HG03432 (cell line): ENCODE results near the gene ZCRB1.

Experiments
- ATAC-seq: cut with Tn5 transposase; IDR thresholded peaks from one replicate; pipeline ENCODE4 v1.9.1; 2021; ENCODE audit warnings: mild to moderate bottlenecking, moderate library complexity; ENCODE audit not compliant: unreplicated experiment

The ZCRB1 gene

GRCh38 chr12:42283739-42284138 lies 42.2 kb downstream of the ZCRB1 start:
- no peak for ATAC-seq

DNA sequence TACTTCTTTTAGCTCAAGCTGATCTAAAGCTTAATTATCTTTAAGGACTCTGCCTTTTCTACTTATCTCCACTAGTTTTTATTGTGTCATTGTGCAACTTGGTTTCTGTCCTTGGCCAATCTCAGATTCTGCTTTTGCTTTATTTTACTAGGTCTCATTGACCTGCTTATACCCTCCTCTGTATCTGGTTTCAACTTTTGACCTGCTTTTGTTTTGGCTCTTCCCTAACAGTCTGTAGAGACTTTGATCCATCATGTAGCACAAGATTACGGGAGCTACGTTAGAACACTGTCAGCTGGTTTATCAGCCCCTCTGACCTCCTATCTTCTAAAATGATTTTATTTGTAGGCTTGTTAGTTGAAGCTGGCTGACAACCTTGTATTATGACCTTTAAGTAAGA lies 43.6 kb downstream of the ZCRB1 start:
- ATAC-seq: no peak

GRCh38 chr12:42281844-42282243 lies 44.0 kb downstream of the ZCRB1 start:
- ATAC-seq: no peak

GRCh38 chr12:42281278-42281677 lies 44.6 kb downstream of the ZCRB1 start:
- ATAC-seq: no peak

- ATAC-seq: no peak
Observed at GRCh38 chr12:42278128-42278510, 47.8 kb downstream of the ZCRB1 start.

DNA sequence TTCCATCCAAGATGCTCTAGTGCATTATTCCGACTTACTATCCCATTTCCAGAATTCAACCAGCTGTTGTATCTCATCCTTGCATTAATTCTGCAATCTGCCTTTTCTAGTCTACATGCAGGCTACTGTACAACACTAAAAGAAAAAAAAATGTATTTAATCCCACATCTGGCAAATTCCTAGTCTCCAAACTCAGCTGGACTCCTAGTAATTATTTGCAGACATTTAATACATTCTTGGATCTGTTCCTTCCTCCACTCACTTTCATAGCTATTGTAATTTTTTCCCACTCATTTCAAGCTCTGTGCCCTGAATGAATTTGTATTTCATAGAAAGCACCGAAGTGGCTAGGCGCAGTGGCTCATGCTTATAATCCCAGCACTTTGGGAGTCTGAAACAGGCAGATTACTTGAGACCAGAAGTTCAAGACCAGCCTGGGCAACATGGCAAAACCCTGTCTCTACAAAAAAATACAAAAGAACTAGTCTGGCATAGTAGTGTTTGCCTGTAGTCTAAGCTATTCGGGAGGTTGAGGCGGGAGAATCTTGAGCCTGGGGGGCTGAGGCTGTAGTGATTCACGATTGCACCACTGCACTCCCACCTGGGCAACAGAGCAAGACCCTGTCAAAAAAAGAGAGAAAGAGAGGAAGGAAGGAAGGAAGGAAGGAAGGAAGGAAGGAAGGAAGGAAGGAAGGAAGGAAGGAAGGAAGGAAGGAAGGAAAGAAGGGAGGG lies 48.3 kb downstream of the ZCRB1 start:
- no peak for ATAC-seq

DNA sequence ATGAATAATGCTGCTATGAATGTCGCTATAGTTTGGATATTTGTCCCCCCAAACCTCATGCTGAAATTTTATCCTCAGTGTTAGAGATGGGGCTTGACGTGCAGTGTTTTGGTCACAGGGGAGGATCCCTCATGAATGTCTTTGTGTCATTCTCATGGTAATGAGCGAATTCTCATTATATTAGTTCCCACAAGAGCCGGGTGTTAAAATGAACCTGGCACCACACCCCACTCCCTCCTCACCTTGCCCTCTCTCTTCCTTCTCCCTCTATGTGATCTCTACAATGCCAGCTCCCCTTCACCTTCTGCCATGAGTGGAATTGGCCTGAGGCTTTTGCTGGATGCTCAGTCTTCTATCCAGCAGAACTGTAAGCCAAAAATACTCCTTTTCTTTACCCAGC lies 50.4 kb downstream of the ZCRB1 start:
- no peak for ATAC-seq

DNA sequence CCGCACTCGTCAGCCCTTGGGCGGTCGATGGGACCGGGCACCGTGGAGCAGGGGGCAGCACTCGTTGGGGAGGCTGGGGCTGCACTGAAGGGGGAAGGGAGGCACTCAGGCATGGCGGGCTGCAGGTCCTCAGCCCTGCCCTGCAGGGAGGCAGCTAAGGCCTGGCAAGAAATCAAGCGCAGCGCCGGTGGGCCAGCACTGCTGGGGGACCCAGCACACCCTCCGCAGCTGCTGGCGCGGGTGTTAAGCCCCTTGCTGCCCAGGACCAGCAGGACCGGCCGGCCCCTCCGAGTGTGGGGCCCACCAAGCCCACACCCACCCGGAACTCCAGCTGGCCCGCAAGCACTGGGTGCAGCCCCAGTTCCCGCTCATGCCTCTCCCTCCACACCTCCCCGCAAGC lies 52.2 kb downstream of the ZCRB1 start:
- ATAC-seq: no peak

DNA sequence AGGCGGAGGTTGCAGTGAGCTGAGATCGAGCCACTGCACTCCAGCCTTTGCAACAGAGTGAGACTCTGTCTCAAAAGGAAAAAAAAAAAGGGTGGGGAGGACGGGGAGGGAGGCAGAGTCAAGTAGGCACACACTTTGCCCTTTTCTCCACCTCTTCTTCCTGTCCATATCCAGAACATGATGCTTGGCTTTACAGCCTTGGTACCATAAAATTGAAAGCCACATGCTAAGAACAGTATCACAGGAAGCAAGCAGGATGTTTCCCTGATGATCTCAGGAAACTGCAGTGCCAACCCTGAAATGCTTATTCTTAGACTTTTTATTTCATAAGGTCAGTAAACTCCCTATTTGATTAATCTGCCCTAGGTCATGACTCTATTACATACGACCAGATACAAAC lies 55.3 kb downstream of the ZCRB1 start:
- no peak for ATAC-seq

DNA sequence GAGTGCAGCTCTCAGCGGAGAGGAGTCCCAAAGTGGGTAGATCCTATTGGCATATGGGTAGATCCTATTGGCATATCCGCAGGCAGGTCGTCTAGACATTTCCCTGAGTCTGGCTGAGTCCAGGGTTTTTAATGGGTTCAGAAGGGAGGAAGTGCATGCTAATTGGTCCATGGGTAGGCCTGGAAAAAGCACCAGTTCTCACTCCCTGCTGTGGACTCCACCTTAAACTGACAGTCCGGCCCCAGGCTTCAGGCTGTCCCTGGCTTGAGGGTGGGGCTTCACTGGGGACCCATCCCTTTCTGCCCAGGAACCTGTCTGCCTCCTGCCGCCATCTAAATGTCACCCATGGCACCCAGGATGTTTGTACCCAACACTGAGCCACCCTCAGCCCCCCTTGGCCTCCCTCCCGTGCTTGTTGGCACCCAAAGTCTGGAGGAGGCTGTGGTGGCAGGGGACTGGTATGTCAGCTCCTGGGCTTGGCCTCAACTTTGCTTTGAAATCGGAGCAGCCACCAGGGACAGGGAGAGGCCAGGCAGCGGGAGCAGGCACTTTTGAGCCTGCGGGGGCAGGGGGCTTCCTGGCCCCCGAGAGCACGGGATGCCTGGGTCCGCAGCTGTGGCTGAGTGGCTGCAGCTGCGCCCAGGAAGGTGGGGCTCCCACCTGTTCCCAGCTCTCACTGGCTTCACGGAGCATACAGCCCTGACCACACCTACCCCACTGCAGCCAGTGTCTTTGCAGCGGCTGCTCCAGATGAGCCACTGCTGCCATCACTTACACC lies 58.3 kb downstream of the ZCRB1 start:
- ATAC-seq: no peak

GRCh38 chr12:42266579-42267230 lies 59.2 kb downstream of the ZCRB1 start:
- ATAC-seq: no peak

DNA sequence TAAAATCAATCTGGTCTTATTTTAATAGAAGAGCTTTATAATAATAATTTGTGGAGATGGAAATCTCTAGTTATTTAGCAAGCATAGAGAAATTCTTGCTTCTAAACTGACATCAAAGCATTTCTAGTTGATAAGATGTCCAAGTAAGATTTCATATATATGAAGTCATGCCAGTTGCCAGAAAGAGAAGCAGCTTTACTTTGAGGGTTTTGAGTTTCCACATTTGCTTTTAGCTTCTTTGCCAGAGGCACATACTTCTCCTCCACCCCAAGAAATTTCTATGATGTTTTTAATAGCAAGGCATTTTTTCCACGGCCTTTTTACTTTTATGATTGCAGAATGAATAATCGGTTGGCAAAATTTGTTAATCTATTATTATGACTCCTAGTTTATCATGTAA lies 63.6 kb downstream of the ZCRB1 start:
- ATAC-seq: no peak
